ENCODE measurements around the gene PRKAR1B. TPM values are rescaled to one million over a fixed set of nuclear protein-coding genes. Genes with fewer than 3 reads are reported as not detected.

Gene PRKAR1B
- total RNA-seq, 2 donors from 2014 or later = 15.6 to 18.4 TPM

- Histone ChIP-seq H3K4me1 (ENCODE audit: control insufficient read depth in 1 of 2, low read depth in 2 of 2) (peaks cover 5 to 43% of the 10 kb centered on the region in 2 donors), H3K36me3 (no peaks in the 10 kb centered on the region), H3K27ac (peak overlapping the region in 1 of 2 donors; percentile 28), H3K9me3 (no peaks in the 10 kb centered on the region), H3K27me3 (replicated peaks; ENCODE audit: insufficient read depth) (no peaks in the 10 kb centered on the region), H3K4me3 (peak overlapping the region; percentile 26)
- no peak for TF ChIP-seq CTCF (IDR thresholded peaks at IDR 0.05)
- ATAC-seq (ENCODE audit: insufficient number of reproducible peaks, low FRiP score, low read depth) (no peak), DNase-seq (ENCODE audit: low spot score) (no peak)
Measured at GRCh38 chr7:668139-668931, 58.7 kb downstream of the PRKAR1B start.

- H3K27me3 ChIP-seq (replicated peaks; ENCODE audit: insufficient read depth) = no peaks in the 10 kb centered on the region
- no peak overlapping the region for H3K4me3 ChIP-seq
- H3K27ac ChIP-seq = peak overlapping the region; percentile 62 to 78
- no peaks in the 10 kb centered on the region for H3K9me3 ChIP-seq
- ATAC-seq (ENCODE audit: insufficient number of reproducible peaks, low FRiP score, low read depth) (no peak), DNase-seq (ENCODE audit: low spot score) (no peak)
- H3K4me1 ChIP-seq (ENCODE audit: control insufficient read depth in 1 of 2, low read depth in 2 of 2) = peaks cover 5 to 47% of the 10 kb centered on the region in 2 donors
- no peak for TF ChIP-seq CTCF (IDR thresholded peaks at IDR 0.05)
- no peaks in the 10 kb centered on the region for H3K36me3 ChIP-seq
Measured at GRCh38 chr7:666454-667292, 60.4 kb downstream of the PRKAR1B start.

- H3K4me3 ChIP-seq = peak overlapping the region; percentile 37
Measured at GRCh38 chr7:665736-666453, 61.2 kb downstream of the PRKAR1B start.

GRCh38 chr7:664997-665735 lies 61.9 kb downstream of the PRKAR1B start:
- no peak for DNase-seq (ENCODE audit: low spot score)

More at GRCh38 chr7:665736-666453, 61.2 kb downstream of the PRKAR1B start:
- DNase-seq (ENCODE audit: low spot score) = no peak
- Histone ChIP-seq H3K27ac (peak overlapping the region; percentile 62 to 78), H3K4me1 (ENCODE audit: control insufficient read depth in 1 of 2, low read depth in 2 of 2) (peaks cover 5 to 47% of the 10 kb centered on the region in 2 donors), H3K9me3 (no peaks in the 10 kb centered on the region), H3K27me3 (replicated peaks; ENCODE audit: insufficient read depth) (no peaks in the 10 kb centered on the region), H3K36me3 (no peaks in the 10 kb centered on the region)
- no peak for ATAC-seq (ENCODE audit: insufficient number of reproducible peaks, low FRiP score, low read depth)
- peak; percentile 30 for TF ChIP-seq CTCF (IDR thresholded peaks at IDR 0.05)

More at GRCh38 chr7:664997-665735, 61.9 kb downstream of the PRKAR1B start:
- H3K4me1 ChIP-seq (ENCODE audit: control insufficient read depth in 1 of 2, low read depth in 2 of 2) = peaks cover 5 to 47% of the 10 kb centered on the region in 2 donors
- H3K27me3 ChIP-seq (replicated peaks; ENCODE audit: insufficient read depth) = no peaks in the 10 kb centered on the region
- H3K4me3 ChIP-seq = peak overlapping the region; percentile 37
- TF ChIP-seq CTCF (IDR thresholded peaks at IDR 0.05) = no peak
- H3K27ac ChIP-seq = peak overlapping the region; percentile 62 to 78
- no peaks in the 10 kb centered on the region for H3K36me3 ChIP-seq
- ATAC-seq (ENCODE audit: insufficient number of reproducible peaks, low FRiP score, low read depth) = no peak
- no peaks in the 10 kb centered on the region for H3K9me3 ChIP-seq

Measured in thoracic aorta (tissue), 2 donors.